CD4-positive, alpha-beta memory T cell (primary cell): ENCODE data around the gene PCDH19. TPM values are rescaled to one million over a fixed set of nuclear protein-coding genes. Genes with fewer than 3 reads are reported as not detected.

Experiments used
- CTCF ChIA-PET: fragments of 350-600 bp; sonication (Branson Sonifier 250); formaldehyde crosslinking; loops from one replicate; lab custom pipeline; 2021; ENCODE audit warnings: inconsistent platforms; ENCODE audit not compliant: partially characterized antibody; lab: Charles Lee
- POLR2A ChIA-PET: fragments of 350-600 bp; sonication (Branson Sonifier 250); formaldehyde crosslinking; loops from one replicate; lab custom pipeline; 2021; ENCODE audit not compliant: partially characterized antibody; lab: Charles Lee
- DNase-seq, 5 donors: peaks; one replicate each; pipeline versions ENCODE4 v3.0.0 to v3.0.0-alpha.2; 2020 to 2022; ENCODE audit warnings: mixed read lengths in 1 of 5
- H3K27ac ChIP-seq: one replicate; pipeline ENCODE4 v1.7.0; 2013; ENCODE audit warnings: low read depth, low read length
- H3K27me3 ChIP-seq: 2 replicates; pipeline ENCODE4 v1.7.0; 2013; ENCODE audit warnings: mild to moderate bottlenecking, low read length, moderate library complexity; ENCODE audit not compliant: insufficient read depth
- H3K36me3 ChIP-seq: 2 replicates; pipeline ENCODE4 v1.7.0; 2013; ENCODE audit warnings: mild to moderate bottlenecking, low read length, moderate library complexity; ENCODE audit not compliant: insufficient read depth
- H3K4me1 ChIP-seq: 2 replicates; pipeline ENCODE4 v1.7.0; 2013; ENCODE audit warnings: mild to moderate bottlenecking, low read length, moderate library complexity; ENCODE audit not compliant: insufficient read depth
- H3K4me3 ChIP-seq, 2 donors: one replicate each; pipeline ENCODE4 v1.7.0; 2013; ENCODE audit warnings: low read length in 2 of 2, mild to moderate bottlenecking in 1 of 2
- H3K9me3 ChIP-seq, 2 donors: one replicate each; pipeline ENCODE4 v1.7.0; 2013; ENCODE audit warnings: low read length in 2 of 2, control low read depth in 1 of 2; ENCODE audit not compliant: control insufficient read depth in 1 of 2
- H3K27ac Mint-ChIP-seq, 7 donors: one replicate each; pipeline ENCODE4 v1.8.0; 2020 to 2021; ENCODE audit warnings: mixed read lengths in 7 of 7, mild to moderate bottlenecking in 6 of 7, inconsistent platforms in 3 of 7, moderate library complexity in 3 of 7
- H3K27me3 Mint-ChIP-seq, 2 donors: one replicate each; pipeline ENCODE4 v1.8.0; 2020 to 2021; ENCODE audit warnings: mixed read lengths in 2 of 2
- H3K36me3 Mint-ChIP-seq, 2 donors: one replicate each; pipeline ENCODE4 v1.8.0; 2020 to 2021; ENCODE audit warnings: mixed read lengths in 2 of 2, inconsistent platforms in 1 of 2, mild to moderate bottlenecking in 1 of 2
- H3K4me1 Mint-ChIP-seq, 4 donors: one replicate each; pipeline ENCODE4 v1.8.0; 2020 to 2021; ENCODE audit warnings: mixed read lengths in 4 of 4, mild to moderate bottlenecking in 1 of 4
- H3K4me3 Mint-ChIP-seq, 8 donors: one replicate each; pipeline ENCODE4 v1.8.0; 2020 to 2021; ENCODE audit warnings: mixed read lengths in 8 of 8, mild to moderate bottlenecking in 7 of 8, moderate library complexity in 6 of 8, inconsistent platforms in 3 of 8
- H3K9me3 Mint-ChIP-seq, 8 donors: one replicate each; pipeline ENCODE4 v1.8.0; 2020 to 2021; ENCODE audit warnings: mixed read lengths in 8 of 8, mild to moderate bottlenecking in 5 of 8, inconsistent platforms in 3 of 8, moderate library complexity in 1 of 8
- intact Hi-C: fragments of 100-400 bp; cut with micrococcal nuclease; formaldehyde crosslinking; loops from one replicate; pipeline ENCODE4 v1.15.1; 2023
- polyA plus RNA-seq, 2 donors: library from polyadenylated mRNA; unstranded; fragments of 300-500 nt; fragmentation: Illumina TruSeq; gene quantifications; one replicate each; pipeline ENCODE4 v1.2.3, GENCODE V29; 2021
- total RNA-seq, 2 experiments: library from RNA; stranded (reverse); gene quantifications; one replicate each; pipeline ENCODE4 v1.2.3, GENCODE V29; 2021

PCDH19 gene
- total and polyA plus RNA-seq, 4 experiments from 2014 or later, result not detected

- H3K4me3 Mint-ChIP-seq, result no peak overlapping the region
- intact Hi-C loops, result no loop called here
- ChIA-PET CTCF (no interaction called here), POLR2A (no interaction called here)
- no peak for DNase-seq
- no peaks in the 10 kb centered on the region for H3K4me1 Mint-ChIP-seq
- H3K27me3 ChIP-seq, result no peaks in the 10 kb centered on the region
- H3K9me3 ChIP-seq, result no peaks in the 10 kb centered on the region
- no peak overlapping the region for H3K27ac ChIP-seq
- H3K9me3 Mint-ChIP-seq, result peaks cover 0 to 2% (median 0%) of the 10 kb centered on the region in 8 donors
- no peak overlapping the region for H3K27ac Mint-ChIP-seq
- H3K4me1 ChIP-seq, result no peaks in the 10 kb centered on the region
- H3K36me3 ChIP-seq, result no peaks in the 10 kb centered on the region
- no peaks in the 10 kb centered on the region for H3K36me3 Mint-ChIP-seq
- no peak overlapping the region for H3K4me3 ChIP-seq
- H3K27me3 Mint-ChIP-seq, result peaks cover 0 to 2% of the 10 kb centered on the region in 2 donors
Observed at GRCh38 chrX:100435726-100436125, 25.7 kb upstream of the PCDH19 start.

DNA sequence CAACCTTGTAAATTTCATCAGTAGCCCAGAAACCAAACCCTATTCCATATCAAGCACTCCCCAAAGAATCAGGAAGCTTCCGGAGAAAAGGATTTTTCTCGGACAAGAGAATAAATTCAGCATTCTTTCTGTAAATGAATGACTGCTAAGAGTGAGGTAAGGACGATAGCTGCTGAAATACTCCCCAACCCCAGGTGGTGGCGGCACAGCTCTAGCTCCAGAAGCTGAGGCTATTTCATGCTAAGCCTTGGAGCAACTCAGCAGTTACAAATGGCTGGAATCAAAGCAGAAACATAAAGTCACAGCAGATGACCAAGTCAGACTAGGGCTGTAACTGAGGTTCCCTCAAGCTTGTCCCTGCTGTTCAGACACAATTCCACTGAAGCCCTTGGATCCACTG, 13.9 kb upstream of the PCDH19 start:
- H3K4me3 ChIP-seq, result no peak overlapping the region
- H3K27ac Mint-ChIP-seq, result no peak overlapping the region
- no peaks in the 10 kb centered on the region for H3K36me3 Mint-ChIP-seq
- no peaks in the 10 kb centered on the region for H3K36me3 ChIP-seq
- no peak for DNase-seq
- H3K4me3 Mint-ChIP-seq, result no peak overlapping the region
- peaks cover 0 to 2% of the 10 kb centered on the region in 2 donors for H3K27me3 Mint-ChIP-seq
- H3K9me3 Mint-ChIP-seq, result peaks cover 0 to 4% (median 0%) of the 10 kb centered on the region in 8 donors
- ChIA-PET CTCF (no interaction called here), POLR2A (no interaction called here)
- no peak overlapping the region for H3K27ac ChIP-seq
- no peaks in the 10 kb centered on the region for H3K9me3 ChIP-seq
- H3K4me1 Mint-ChIP-seq, result no peaks in the 10 kb centered on the region
- intact Hi-C loops, result no loop called here
- no peaks in the 10 kb centered on the region for H3K27me3 ChIP-seq
- H3K4me1 ChIP-seq, result no peaks in the 10 kb centered on the region

DNA sequence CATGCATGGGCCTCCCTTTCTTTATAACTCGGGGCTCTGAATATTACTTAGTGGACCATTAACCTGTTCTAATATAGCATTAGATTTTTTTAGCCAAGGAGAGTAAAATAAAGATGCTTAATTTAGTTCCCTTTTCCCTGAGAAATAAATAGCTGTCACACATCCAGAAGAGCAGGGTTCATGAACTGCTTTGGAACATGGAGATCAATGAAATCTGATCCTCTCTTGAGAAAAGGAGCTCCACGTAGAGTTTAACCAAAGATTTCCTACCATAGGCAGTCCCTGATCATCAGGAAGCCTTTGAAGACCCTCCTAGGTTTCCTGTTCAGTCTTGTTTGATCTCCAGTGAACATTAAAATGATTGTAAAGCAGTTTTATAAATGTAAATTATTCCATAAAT, 8.5 kb upstream of the PCDH19 start:
- intact Hi-C loops, result no loop called here

DNA sequence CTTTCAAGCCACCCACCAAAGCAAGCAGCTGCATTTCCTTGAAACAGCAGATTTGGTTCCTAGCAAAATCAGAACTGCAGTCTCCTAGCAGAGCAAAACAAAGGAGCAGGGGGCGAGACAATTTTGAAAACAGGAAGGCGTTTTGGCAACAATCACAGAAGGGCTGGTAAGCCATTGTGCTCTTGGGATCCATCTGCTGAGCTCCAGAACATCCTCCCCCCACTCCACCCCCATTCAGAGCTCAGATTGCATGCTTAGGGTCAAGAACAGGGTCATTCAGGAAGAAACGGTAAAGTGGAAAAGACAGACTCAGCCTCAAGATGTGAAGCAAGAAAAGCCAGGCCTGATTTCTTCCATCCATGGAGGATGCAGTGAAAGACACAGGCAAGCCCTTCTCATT, 7.6 kb upstream of the PCDH19 start:
- Mint-ChIP-seq H3K27ac (no peak overlapping the region), H3K4me1 (peaks cover 2 to 6% (median 3%) of the 10 kb centered on the region in 4 donors), H3K9me3 (peaks cover 0 to 4% (median 0%) of the 10 kb centered on the region in 8 donors), H3K4me3 (no peak overlapping the region), H3K27me3 (peaks cover 0 to 7% of the 10 kb centered on the region in 2 donors), H3K36me3 (no peaks in the 10 kb centered on the region)
- Histone ChIP-seq H3K9me3 (no peaks in the 10 kb centered on the region), H3K4me3 (no peak overlapping the region), H3K27ac (no peak overlapping the region), H3K4me1 (no peaks in the 10 kb centered on the region), H3K27me3 (no peaks in the 10 kb centered on the region), H3K36me3 (no peaks in the 10 kb centered on the region)
- intact Hi-C loops, result no loop called here
- DNase-seq, result no peak
- CTCF ChIA-PET, result no interaction called here
- POLR2A ChIA-PET, result no interaction called here

More for the DNA sequence above, 8.5 kb upstream of the PCDH19 start:
- CTCF ChIA-PET, result no interaction called here
- Histone ChIP-seq H3K4me3 (no peak overlapping the region), H3K9me3 (no peaks in the 10 kb centered on the region), H3K36me3 (no peaks in the 10 kb centered on the region), H3K4me1 (no peaks in the 10 kb centered on the region), H3K27ac (no peak overlapping the region), H3K27me3 (no peaks in the 10 kb centered on the region)
- no peaks in the 10 kb centered on the region for H3K4me1 Mint-ChIP-seq
- no peaks in the 10 kb centered on the region for H3K36me3 Mint-ChIP-seq
- no peak for DNase-seq
- peaks cover under 1 to 2% of the 10 kb centered on the region in 2 donors for H3K27me3 Mint-ChIP-seq
- peaks cover 0 to 4% (median 0%) of the 10 kb centered on the region in 8 donors for H3K9me3 Mint-ChIP-seq
- POLR2A ChIA-PET, result no interaction called here
- H3K27ac Mint-ChIP-seq, result no peak overlapping the region
- H3K4me3 Mint-ChIP-seq, result no peak overlapping the region

DNA sequence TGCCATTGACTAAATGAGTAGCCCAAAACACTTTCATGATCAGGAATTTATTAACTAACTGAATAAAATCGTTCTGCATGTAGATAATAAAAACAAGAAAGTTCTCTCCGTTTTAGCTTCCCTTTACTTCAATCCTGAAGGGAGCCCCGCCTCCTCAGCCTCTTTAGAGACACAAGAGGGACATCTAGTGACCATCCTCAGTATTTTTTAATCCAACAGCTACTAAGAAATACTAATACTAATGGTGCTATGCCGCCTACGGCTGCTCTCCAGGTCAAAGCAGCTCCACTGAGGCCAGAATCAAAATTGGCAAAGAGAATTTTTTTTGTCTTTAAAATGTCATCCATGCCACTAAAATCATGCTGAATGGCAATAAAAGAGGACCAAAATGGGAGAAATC, 3.2 kb upstream of the PCDH19 start:
- peak overlapping the region in 5 of 8 donors; percentile 3 to 75 (median 22) for H3K4me3 Mint-ChIP-seq
- Histone ChIP-seq H3K36me3 (no peaks in the 10 kb centered on the region), H3K27ac (no peak overlapping the region), H3K9me3 (no peaks in the 10 kb centered on the region), H3K4me3 (no peak overlapping the region), H3K4me1 (no peaks in the 10 kb centered on the region), H3K27me3 (no peaks in the 10 kb centered on the region)
- CTCF ChIA-PET, result interaction anchor here (0.8 to 1.5 kb wide), 4 partner anchors 12 to 45 kb away, joined by 3 read pairs; no protein-coding TSS in a partner anchor
- intact Hi-C loops, result no loop called here
- peaks cover 10% of the 10 kb centered on the region in 2 donors for H3K27me3 Mint-ChIP-seq
- peak in 4 of 5 donors; percentile 20 to 26 (median 22) for DNase-seq
- POLR2A ChIA-PET, result no interaction called here
- no peaks in the 10 kb centered on the region for H3K36me3 Mint-ChIP-seq
- H3K27ac Mint-ChIP-seq, result no peak overlapping the region
- H3K4me1 Mint-ChIP-seq, result peaks cover 4 to 20% (median 13%) of the 10 kb centered on the region in 4 donors
- H3K9me3 Mint-ChIP-seq, result no peaks in the 10 kb centered on the region

DNA sequence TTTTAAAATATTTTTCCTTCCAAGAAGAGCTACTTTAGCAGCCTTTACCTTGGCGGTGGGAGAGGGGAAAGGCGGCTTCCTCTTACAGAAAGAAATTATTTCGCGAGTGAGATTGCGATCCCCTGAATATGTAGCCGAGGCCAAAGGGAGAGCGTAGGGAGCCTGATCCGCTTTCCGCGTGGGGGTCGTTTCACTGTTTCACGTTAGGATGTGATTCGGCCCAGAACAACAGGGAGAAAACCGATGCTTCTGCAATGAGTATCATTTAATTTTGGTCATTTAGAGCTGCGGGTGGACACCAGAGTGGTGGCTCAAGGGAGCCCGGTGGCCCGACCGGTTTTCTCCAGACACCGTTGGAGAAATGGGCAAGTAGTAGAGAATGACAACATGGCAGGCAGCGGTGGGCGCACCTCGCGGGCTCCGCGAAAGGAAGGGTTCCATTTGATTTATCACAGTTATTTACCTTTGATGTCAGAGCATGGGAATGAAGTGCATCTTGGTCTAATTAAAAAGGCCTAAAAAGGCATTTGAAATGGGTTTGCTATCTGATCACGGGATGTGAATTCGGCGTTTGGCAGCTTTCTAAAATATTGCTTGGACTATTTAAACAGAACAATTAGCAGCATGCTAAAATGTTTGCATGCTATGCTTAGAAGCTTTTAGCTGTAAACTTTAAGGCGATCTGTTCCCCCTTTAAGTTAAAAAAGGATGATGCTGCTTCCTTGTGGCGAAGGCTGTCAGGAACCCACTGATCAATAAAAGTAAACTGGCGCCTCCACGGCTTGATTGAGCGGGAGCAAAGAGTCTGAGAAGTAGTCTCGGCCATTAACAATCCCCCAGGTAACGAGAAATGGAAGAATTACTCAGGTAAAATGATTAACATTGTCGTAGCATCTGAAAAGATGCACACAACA, 2.0 kb upstream of the PCDH19 start:
- no peak for DNase-seq
- Mint-ChIP-seq H3K36me3 (no peaks in the 10 kb centered on the region), H3K4me1 (peaks cover 4 to 20% (median 13%) of the 10 kb centered on the region in 4 donors), H3K4me3 (peak overlapping the region in 7 of 8 donors; percentile 15 to 77 (median 42)), H3K9me3 (peaks cover 0 to 3% (median 0%) of the 10 kb centered on the region in 8 donors), H3K27ac (no peak overlapping the region), H3K27me3 (peaks cover 10 to 20% of the 10 kb centered on the region in 2 donors)
- Histone ChIP-seq H3K4me1 (no peaks in the 10 kb centered on the region), H3K36me3 (no peaks in the 10 kb centered on the region), H3K4me3 (no peak overlapping the region), H3K27me3 (no peaks in the 10 kb centered on the region), H3K9me3 (no peaks in the 10 kb centered on the region), H3K27ac (no peak overlapping the region)
- ChIA-PET CTCF (no interaction called here), POLR2A (no interaction called here)
- intact Hi-C loops, result no loop called here

GRCh38 chrX:100410901-100411801, 1.1 kb upstream of the PCDH19 start:
- H3K9me3 ChIP-seq, result no peaks in the 10 kb centered on the region
- no peaks in the 10 kb centered on the region for H3K4me1 ChIP-seq
- no peak overlapping the region for H3K4me3 ChIP-seq
- POLR2A ChIA-PET, result no interaction called here
- no peak overlapping the region for H3K27ac Mint-ChIP-seq
- peaks cover 0 to 3% (median 0%) of the 10 kb centered on the region in 8 donors for H3K9me3 Mint-ChIP-seq
- no peak for DNase-seq
- CTCF ChIA-PET, result no interaction called here
- no peaks in the 10 kb centered on the region for H3K27me3 ChIP-seq
- no peaks in the 10 kb centered on the region for H3K36me3 ChIP-seq
- H3K4me3 Mint-ChIP-seq, result peak overlapping the region; percentile 27 to 82 (median 60)
- H3K36me3 Mint-ChIP-seq, result no peaks in the 10 kb centered on the region
- H3K27me3 Mint-ChIP-seq, result peaks cover 15 to 27% of the 10 kb centered on the region in 2 donors
- intact Hi-C loops, result no loop called here
- H3K4me1 Mint-ChIP-seq, result peaks cover 5 to 20% (median 13%) of the 10 kb centered on the region in 4 donors
- H3K27ac ChIP-seq, result no peak overlapping the region
